ENCODE results near the gene SLC46A1. TPM values are rescaled to one million over a fixed set of nuclear protein-coding genes. Genes with fewer than 3 reads are reported as not detected.

Gene SLC46A1
- total RNA-seq, 1 donor from 2014 or later: 5.3 TPM

DNA sequence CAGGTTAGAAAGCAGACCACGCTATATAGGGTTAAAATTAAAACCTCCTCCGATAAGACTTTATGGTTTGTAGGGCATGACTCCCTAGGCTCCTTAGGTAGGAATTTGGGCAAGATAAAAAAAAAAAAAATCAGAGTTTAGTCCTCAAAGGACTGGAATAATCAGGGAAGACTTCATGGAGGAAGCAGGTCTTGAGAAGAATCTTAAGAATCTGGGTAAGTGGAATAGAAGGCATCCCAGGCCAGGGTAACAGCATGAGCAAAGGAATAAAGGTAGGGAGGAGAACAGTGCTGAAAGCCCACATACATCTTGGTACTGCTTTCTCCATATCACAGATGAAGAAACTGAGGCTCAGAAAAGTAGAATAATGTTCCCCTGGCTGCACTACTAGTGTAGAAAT is 15.4 kb downstream of the SLC46A1 start:
- peak overlapping the region; percentile 8 for H3K27ac Mint-ChIP-seq (ENCODE audit: unreplicated experiment)
- H3K9me3 Mint-ChIP-seq (ENCODE audit: unreplicated experiment): no peaks in the 10 kb centered on the region
- no peaks in the 10 kb centered on the region for H3K36me3 Mint-ChIP-seq (ENCODE audit: low read depth, unreplicated experiment)
- no peak overlapping the region for H3K4me3 Mint-ChIP-seq (ENCODE audit: unreplicated experiment)
- TF ChIP-seq CTCF (IDR thresholded peaks at IDR 0.05; ENCODE audit: unreplicated experiment): no peak
- no peak for DNase-seq (ENCODE audit: low spot score)
- peaks cover 7% of the 10 kb centered on the region for H3K27me3 Mint-ChIP-seq (ENCODE audit: unreplicated experiment)
- peaks cover 33% of the 10 kb centered on the region for H3K4me1 Mint-ChIP-seq (ENCODE audit: unreplicated experiment)

- H3K4me3 Mint-ChIP-seq (ENCODE audit: unreplicated experiment): no peak overlapping the region
- no peak for DNase-seq (ENCODE audit: low spot score)
- no peak overlapping the region for H3K27ac Mint-ChIP-seq (ENCODE audit: unreplicated experiment)
These were observed 15.9 kb downstream of the SLC46A1 start for GRCh38 chr17:28390141-28390540.

GRCh38 chr17:28388106-28388505 is 17.9 kb downstream of the SLC46A1 start:
- Mint-ChIP-seq H3K4me3 (ENCODE audit: unreplicated experiment) (no peak overlapping the region), H3K4me1 (ENCODE audit: unreplicated experiment) (peaks cover 19% of the 10 kb centered on the region), H3K9me3 (ENCODE audit: unreplicated experiment) (no peaks in the 10 kb centered on the region), H3K27ac (ENCODE audit: unreplicated experiment) (no peak overlapping the region), H3K27me3 (ENCODE audit: unreplicated experiment) (peaks cover 15% of the 10 kb centered on the region), H3K36me3 (ENCODE audit: low read depth, unreplicated experiment) (peaks cover 7% of the 10 kb centered on the region)
- TF ChIP-seq CTCF (IDR thresholded peaks at IDR 0.05; ENCODE audit: unreplicated experiment): no peak
- no peak for DNase-seq (ENCODE audit: low spot score)

More at GRCh38 chr17:28390141-28390540, 15.9 kb downstream of the SLC46A1 start:
- H3K36me3 Mint-ChIP-seq (ENCODE audit: low read depth, unreplicated experiment): no peaks in the 10 kb centered on the region
- TF ChIP-seq CTCF (IDR thresholded peaks at IDR 0.05; ENCODE audit: unreplicated experiment): no peak
- no peaks in the 10 kb centered on the region for H3K9me3 Mint-ChIP-seq (ENCODE audit: unreplicated experiment)
- H3K27me3 Mint-ChIP-seq (ENCODE audit: unreplicated experiment): peaks cover 10% of the 10 kb centered on the region
- H3K4me1 Mint-ChIP-seq (ENCODE audit: unreplicated experiment): peaks cover 28% of the 10 kb centered on the region

GRCh38 chr17:28386391-28386790 is 19.6 kb downstream of the SLC46A1 start:
- no peaks in the 10 kb centered on the region for H3K9me3 Mint-ChIP-seq (ENCODE audit: unreplicated experiment)
- no peak for DNase-seq (ENCODE audit: low spot score)
- H3K4me1 Mint-ChIP-seq (ENCODE audit: unreplicated experiment): peaks cover 24% of the 10 kb centered on the region
- peaks cover 25% of the 10 kb centered on the region for H3K27me3 Mint-ChIP-seq (ENCODE audit: unreplicated experiment)
- H3K27ac Mint-ChIP-seq (ENCODE audit: unreplicated experiment): no peak overlapping the region
- H3K4me3 Mint-ChIP-seq (ENCODE audit: unreplicated experiment): no peak overlapping the region
- peaks cover 7% of the 10 kb centered on the region for H3K36me3 Mint-ChIP-seq (ENCODE audit: low read depth, unreplicated experiment)
- TF ChIP-seq CTCF (IDR thresholded peaks at IDR 0.05; ENCODE audit: unreplicated experiment): no peak

- Mint-ChIP-seq H3K9me3 (ENCODE audit: unreplicated experiment) (no peaks in the 10 kb centered on the region), H3K4me1 (ENCODE audit: unreplicated experiment) (peaks cover 25% of the 10 kb centered on the region)
These were observed 20.6 kb downstream of the SLC46A1 start for GRCh38 chr17:28385406-28385805.

More at GRCh38 chr17:28385406-28385805, 20.6 kb downstream of the SLC46A1 start:
- Mint-ChIP-seq H3K36me3 (ENCODE audit: low read depth, unreplicated experiment) (peaks cover 7% of the 10 kb centered on the region), H3K4me3 (ENCODE audit: unreplicated experiment) (no peak overlapping the region), H3K27ac (ENCODE audit: unreplicated experiment) (no peak overlapping the region), H3K27me3 (ENCODE audit: unreplicated experiment) (peaks cover 25% of the 10 kb centered on the region)
- DNase-seq (ENCODE audit: low spot score): no peak
- TF ChIP-seq CTCF (IDR thresholded peaks at IDR 0.05; ENCODE audit: unreplicated experiment): no peak
